DND-41 (cell line): ENCODE results near the gene P3H4.

Source experiments
- ATAC-seq: fragments of 200-7000 bp; cut with Tn5 transposase; 3 replicates; pipeline ENCODE4 v1.9.1; 2021; ENCODE audit warnings: low read depth; ENCODE audit not compliant: insufficient read depth
- DNase-seq: peaks from one replicate; pipeline ENCODE4 v3.0.0-alpha.2; 2020
- H2AFZ ChIP-seq: 2 replicates; pipeline ENCODE4 v1.6.0; 2012; ENCODE audit warnings: low read depth, low read length
- H3K27ac ChIP-seq: 2 replicates; pipeline ENCODE4 v1.5.1; 2012; ENCODE audit warnings: low read length, inconsistent platforms
- H3K27me3 ChIP-seq: fragments of 200-600 bp; sonication (generic); 2 replicates; pipeline ENCODE4 v1.6.0; 2012; ENCODE audit warnings: low read length, mild to moderate bottlenecking, inconsistent platforms; ENCODE audit not compliant: insufficient read depth, poor library complexity
- H3K36me3 ChIP-seq: 2 replicates; pipeline ENCODE4 v1.5.1; 2012; ENCODE audit warnings: low read length, inconsistent platforms; ENCODE audit not compliant: insufficient read depth
- H3K4me1 ChIP-seq: 2 replicates; pipeline ENCODE4 v1.5.1; 2012; ENCODE audit warnings: mild to moderate bottlenecking, low read length; ENCODE audit not compliant: insufficient read depth
- H3K4me2 ChIP-seq: 2 replicates; pipeline ENCODE4 v1.6.0; 2012; ENCODE audit warnings: mild to moderate bottlenecking, moderate library complexity, low read length, inconsistent platforms; ENCODE audit not compliant: insufficient read depth
- H3K4me3 ChIP-seq, 2 experiments: fragments of 200-600 bp in 1 of 2; shearing (Covaris generic) in 1 of 2; 2 replicates each; pipeline ENCODE4 v1.5.1; 2012 to 2016; ENCODE audit warnings: inconsistent platforms in 2 of 2, low read length in 2 of 2, mild to moderate bottlenecking in 2 of 2, low read depth in 1 of 2, moderate library complexity in 1 of 2
- H3K79me2 ChIP-seq: 2 replicates; pipeline ENCODE4 v1.6.0; 2012; ENCODE audit warnings: low read length, inconsistent platforms; ENCODE audit not compliant: insufficient read depth
- H3K9ac ChIP-seq: 2 replicates; pipeline ENCODE4 v1.6.0; 2012; ENCODE audit warnings: low read depth, mild to moderate bottlenecking, inconsistent platforms, low read length, moderate library complexity
- H3K9me3 ChIP-seq: 2 replicates; pipeline ENCODE4 v1.5.1; 2012; ENCODE audit warnings: low read length, moderate library complexity, mild to moderate bottlenecking, inconsistent platforms; ENCODE audit not compliant: insufficient read depth, severe bottlenecking
- H4K20me1 ChIP-seq: 2 replicates; pipeline ENCODE4 v1.6.0; 2012; ENCODE audit warnings: low read length; ENCODE audit not compliant: insufficient read depth
- EZH2 ChIP-seq: IDR thresholded peaks from 3 replicates; pipeline ENCODE4 v1.6.1; 2012; ENCODE audit warnings: borderline replicate concordance, low read depth, mild to moderate bottlenecking, moderate library complexity, low read length, inconsistent platforms; ENCODE audit not compliant: severe bottlenecking
- TF ChIP-seq, protein P1 (sequence below): IDR thresholded peaks from 2 replicates; pipeline ENCODE4 v1.5.1; 2012; ENCODE audit warnings: borderline replicate concordance, low read length, moderate library complexity, mild to moderate bottlenecking; ENCODE audit not compliant: poor library complexity, severe bottlenecking; ENCODE audit errors: extremely low read depth

Gene P3H4

DNA sequence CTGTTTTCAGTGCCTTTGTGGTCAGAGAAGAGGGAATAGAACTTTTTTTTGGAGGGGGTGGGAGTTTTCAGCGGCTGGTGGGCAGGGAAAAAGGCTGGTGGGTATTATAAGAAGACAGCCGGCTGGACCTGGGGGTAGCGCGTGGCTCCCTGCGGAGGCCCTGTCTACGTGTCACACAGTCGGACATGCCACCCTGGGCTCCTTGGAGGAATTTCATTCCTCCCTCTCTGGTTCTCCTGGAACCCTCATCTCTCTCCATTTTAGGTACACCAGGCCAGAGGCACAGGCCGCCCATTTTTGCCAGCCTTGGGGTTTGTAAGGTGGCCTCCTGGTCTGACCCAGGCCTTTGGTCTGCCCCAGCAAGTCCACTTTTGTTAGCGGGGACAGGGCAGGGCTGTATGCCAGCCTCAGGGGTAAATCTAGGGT, 2.0 kb upstream of the P3H4 start:
- H4K20me1 ChIP-seq, result no peaks in the 10 kb centered on the region
- DNase-seq (no peak), ATAC-seq (no peak)
- no peak overlapping the region for H3K4me2 ChIP-seq
- no peak overlapping the region for H3K4me3 ChIP-seq
- H3K27me3 ChIP-seq, result peaks cover 21% of the 10 kb centered on the region
- peaks cover 18% of the 10 kb centered on the region for H3K4me1 ChIP-seq
- no peak overlapping the region for H3K27ac ChIP-seq
- no peak overlapping the region for H2AFZ ChIP-seq
- TF ChIP-seq EZH2, result no peak
- TF ChIP-seq, protein P1, sequence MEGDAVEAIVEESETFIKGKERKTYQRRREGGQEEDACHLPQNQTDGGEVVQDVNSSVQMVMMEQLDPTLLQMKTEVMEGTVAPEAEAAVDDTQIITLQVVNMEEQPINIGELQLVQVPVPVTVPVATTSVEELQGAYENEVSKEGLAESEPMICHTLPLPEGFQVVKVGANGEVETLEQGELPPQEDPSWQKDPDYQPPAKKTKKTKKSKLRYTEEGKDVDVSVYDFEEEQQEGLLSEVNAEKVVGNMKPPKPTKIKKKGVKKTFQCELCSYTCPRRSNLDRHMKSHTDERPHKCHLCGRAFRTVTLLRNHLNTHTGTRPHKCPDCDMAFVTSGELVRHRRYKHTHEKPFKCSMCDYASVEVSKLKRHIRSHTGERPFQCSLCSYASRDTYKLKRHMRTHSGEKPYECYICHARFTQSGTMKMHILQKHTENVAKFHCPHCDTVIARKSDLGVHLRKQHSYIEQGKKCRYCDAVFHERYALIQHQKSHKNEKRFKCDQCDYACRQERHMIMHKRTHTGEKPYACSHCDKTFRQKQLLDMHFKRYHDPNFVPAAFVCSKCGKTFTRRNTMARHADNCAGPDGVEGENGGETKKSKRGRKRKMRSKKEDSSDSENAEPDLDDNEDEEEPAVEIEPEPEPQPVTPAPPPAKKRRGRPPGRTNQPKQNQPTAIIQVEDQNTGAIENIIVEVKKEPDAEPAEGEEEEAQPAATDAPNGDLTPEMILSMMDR, result no peak
- no peak overlapping the region for H3K9ac ChIP-seq
- no peaks in the 10 kb centered on the region for H3K9me3 ChIP-seq
- H3K36me3 ChIP-seq, result no peaks in the 10 kb centered on the region
- H3K79me2 ChIP-seq, result no peaks in the 10 kb centered on the region

DNA sequence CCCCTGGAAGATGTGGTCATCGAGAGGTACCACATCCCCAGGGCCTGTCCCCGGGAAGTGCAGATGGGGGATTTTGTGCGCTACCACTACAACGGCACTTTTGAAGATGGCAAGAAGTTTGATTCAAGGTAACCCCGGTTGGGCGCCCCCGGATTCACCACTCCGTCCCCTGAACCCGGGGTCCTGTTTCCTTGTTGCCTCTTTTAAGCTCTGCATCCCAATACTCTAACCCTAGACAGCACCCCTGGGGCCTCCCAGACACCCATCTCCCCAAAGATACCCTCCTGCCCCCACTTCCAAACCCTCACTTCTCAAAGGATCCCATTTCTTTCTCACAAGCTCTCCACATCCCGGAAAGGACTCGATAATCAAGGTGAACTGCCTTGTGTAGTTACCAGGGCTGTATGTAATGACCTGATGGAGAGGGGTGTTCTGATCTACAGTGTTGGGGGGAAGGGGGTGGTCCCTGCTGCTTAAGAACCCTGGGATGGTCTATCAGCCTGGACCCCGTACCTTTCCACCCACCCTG, 1.5 kb upstream of the P3H4 start:
- Histone ChIP-seq H4K20me1 (no peaks in the 10 kb centered on the region), H3K9me3 (no peaks in the 10 kb centered on the region), H3K36me3 (no peaks in the 10 kb centered on the region), H3K4me3 (no peak overlapping the region), H3K79me2 (no peaks in the 10 kb centered on the region), H3K27ac (no peak overlapping the region), H3K4me2 (no peak overlapping the region), H3K9ac (no peak overlapping the region), H2AFZ (no peak overlapping the region), H3K27me3 (peaks cover 21% of the 10 kb centered on the region), H3K4me1 (peaks cover 18% of the 10 kb centered on the region)
- no peak for ATAC-seq
- DNase-seq, result no peak
- TF ChIP-seq EZH2, result no peak
- TF ChIP-seq, protein P1, result no peak

DNA sequence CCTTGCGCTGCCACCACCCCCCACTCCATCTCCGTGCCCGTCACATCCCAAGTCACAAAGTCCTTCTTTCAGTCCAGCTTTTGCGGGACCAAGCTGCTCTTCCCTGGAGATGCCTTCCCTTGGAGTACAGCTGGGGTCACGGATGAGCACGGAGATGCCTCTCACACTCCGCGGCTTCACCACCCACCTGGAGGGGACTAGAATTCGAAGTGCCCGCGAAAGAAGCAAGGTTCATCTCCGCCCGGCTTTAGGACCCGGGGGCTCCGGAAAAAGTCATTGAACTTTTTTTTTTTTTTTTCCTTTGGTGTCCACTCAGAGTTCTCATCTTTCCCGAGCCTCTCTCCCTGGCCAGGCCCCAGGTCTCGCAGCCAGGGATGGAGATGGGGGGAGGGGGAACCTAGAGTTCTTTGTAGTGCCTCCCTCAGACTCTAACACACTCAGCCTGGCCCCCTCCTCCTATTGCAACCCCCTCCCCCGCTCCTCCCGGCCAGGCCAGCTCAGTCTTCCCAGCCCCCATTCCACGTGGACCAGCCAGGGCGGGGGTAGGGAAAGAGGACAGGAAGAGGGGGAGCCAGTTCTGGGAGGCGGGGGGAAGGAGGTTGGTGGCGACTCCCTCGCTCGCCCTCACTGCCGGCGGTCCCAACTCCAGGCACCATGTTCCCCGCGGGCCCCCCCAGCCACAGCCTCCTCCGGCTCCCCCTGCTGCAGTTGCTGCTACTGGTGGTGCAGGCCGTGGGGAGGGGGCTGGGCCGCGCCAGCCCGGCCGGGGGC, 817 bp upstream of the P3H4 start, which contains the start of gene FKBP10:
FKBP10 (plus strand) TSS at position 624 of the 771 bp plus-strand sequence; CDS start at position 655, 31 bp downstream.
- peaks cover 18% of the 10 kb centered on the region for H3K4me1 ChIP-seq
- no peak within 1 kb of the TSS for H3K27ac ChIP-seq
- ATAC-seq, result no peak; the same call in 2 of the 3 replicates
- H3K9ac ChIP-seq, result peak within 1 kb of the TSS; percentile 58
- H4K20me1 ChIP-seq, result no peaks in the 10 kb centered on the region
- H3K27me3 ChIP-seq, result peaks cover 21% of the 10 kb centered on the region
- H3K36me3 ChIP-seq, result no peaks in the 10 kb centered on the region
- DNase-seq, result no peak
- H3K9me3 ChIP-seq, result no peaks in the 10 kb centered on the region
- no peak for TF ChIP-seq EZH2
- TF ChIP-seq, protein P1, result no peak
- peak within 1 kb of the TSS; percentile 70 for H2AFZ ChIP-seq
- peak within 1 kb of the TSS; percentile 82 for H3K4me2 ChIP-seq
- H3K79me2 ChIP-seq, result no peaks in the 10 kb centered on the region
- H3K4me3 ChIP-seq, result peak within 1 kb of the TSS; percentile 30 to 67; a peak in 3 of 4 replicates
